WTC11 (cell line): ENCODE results near the gene GGCX. TPM values are rescaled to one million over a fixed set of nuclear protein-coding genes. Genes with fewer than 3 reads are reported as not detected.

Experiments
- ATAC-seq: fragments of 200-7000 bp; cut with Tn5 transposase; 2 replicates; pipeline ENCODE4 v1.10.0; 2021; ENCODE audit warnings: mild to moderate bottlenecking, moderate library complexity
- CTCF ChIA-PET: fragments of 300-600 bp; sonication (Branson Sonifier 250); formaldehyde crosslinking; loops from one replicate; lab custom pipeline; 2021; ENCODE audit warnings: antibody characterized with exemption; lab: Charles Lee
- POLR2A ChIA-PET: fragments of 350-600 bp; sonication (Branson Sonifier 250); formaldehyde crosslinking; loops from one replicate; lab custom pipeline; 2021; ENCODE audit warnings: antibody characterized with exemption; lab: Charles Lee
- DNase-seq: peaks from one replicate; pipeline ENCODE4 v3.0.0; 2021; ENCODE audit warnings: low spot score
- H3K27ac Mint-ChIP-seq: 2 replicates; pipeline ENCODE4 v1.8.0; 2021; ENCODE audit warnings: mixed read lengths
- H3K27me3 Mint-ChIP-seq: 2 replicates; pipeline ENCODE4 v1.8.0; 2021; ENCODE audit warnings: low read depth, mild to moderate bottlenecking, moderate library complexity, mixed read lengths
- H3K36me3 Mint-ChIP-seq: 2 replicates; pipeline ENCODE4 v1.8.0; 2021; ENCODE audit warnings: mixed read lengths
- H3K4me1 Mint-ChIP-seq: 2 replicates; pipeline ENCODE4 v1.8.0; 2022; ENCODE audit warnings: mixed read lengths
- H3K4me3 Mint-ChIP-seq: 2 replicates; pipeline ENCODE4 v1.8.0; 2021; ENCODE audit warnings: mild to moderate bottlenecking, moderate library complexity, mixed read lengths
- H3K9me3 Mint-ChIP-seq: 2 replicates; pipeline ENCODE4 v1.8.0; 2021; ENCODE audit warnings: mixed read lengths
- EMX1 ChIP-seq: fragments of 250-450 bp; sonication (Bioruptor Pico); IDR thresholded peaks from 2 replicates; pipeline ENCODE4 v1.8.0; 2021; ENCODE audit warnings: mild to moderate bottlenecking
- FOXP1 ChIP-seq: sonication (generic); formaldehyde crosslinking; IDR thresholded peaks from 2 replicates; pipeline ENCODE4 v1.8.0; 2022; ENCODE audit warnings: missing genetic modification reagents, mild to moderate bottlenecking, moderate library complexity, borderline replicate concordance
- GTF2I ChIP-seq: fragments of 250-450 bp; sonication (Bioruptor Pico); conservative IDR thresholded peaks from 2 replicates; pipeline ENCODE4 v1.4.0; 2021; ENCODE audit warnings: mild to moderate bottlenecking
- MXD4 ChIP-seq: fragments of 250-450 bp; sonication (Bioruptor Pico); IDR thresholded peaks from 2 replicates; pipeline ENCODE4 v1.8.0; 2021; ENCODE audit warnings: mild to moderate bottlenecking, moderate library complexity, borderline replicate concordance
- NFYB ChIP-seq: sonication (generic); formaldehyde crosslinking; conservative IDR thresholded peaks from 2 replicates; pipeline ENCODE4 v1.8.0; 2022; ENCODE audit warnings: low read depth, missing genetic modification reagents
- PRRX2 ChIP-seq: fragments of 250-450 bp; sonication (Bioruptor Pico); IDR thresholded peaks from 2 replicates; pipeline ENCODE4 v1.8.0; 2021; ENCODE audit warnings: mild to moderate bottlenecking
- SMAD4 ChIP-seq: sonication (generic); formaldehyde crosslinking; IDR thresholded peaks from 2 replicates; pipeline ENCODE4 v1.8.0; 2022; ENCODE audit warnings: mild to moderate bottlenecking, missing genetic modification reagents
- SOX15 ChIP-seq: fragments of 250-450 bp; sonication (Bioruptor Pico); IDR thresholded peaks from 2 replicates; pipeline ENCODE4 v1.9.0; 2021; ENCODE audit warnings: mild to moderate bottlenecking
- SP1 ChIP-seq: sonication (generic); formaldehyde crosslinking; conservative IDR thresholded peaks from 2 replicates; pipeline ENCODE4 v1.8.1; 2022; ENCODE audit warnings: missing genetic modification reagents
- ZNF263 ChIP-seq: sonication (generic); formaldehyde crosslinking; IDR thresholded peaks from 2 replicates; pipeline ENCODE4 v1.8.1; 2022; ENCODE audit warnings: low read depth, mild to moderate bottlenecking, moderate library complexity, missing genetic modification reagents
- ZNF671 ChIP-seq: fragments of 250-450 bp; sonication (Bioruptor Pico); IDR thresholded peaks from 2 replicates; pipeline ENCODE4 v1.8.0; 2021; ENCODE audit warnings: mild to moderate bottlenecking
- total RNA-seq: library from RNA; stranded (reverse); gene quantifications from 3 replicates; pipeline ENCODE4 v1.2.3, GENCODE V29; 2021
- TF ChIP-seq, protein P1 (sequence below): sonication (generic); formaldehyde crosslinking; IDR thresholded peaks from 2 replicates; pipeline ENCODE4 v1.8.1; 2023; ENCODE audit warnings: mild to moderate bottlenecking, missing genetic modification reagents, borderline replicate concordance
- TF ChIP-seq, protein P2 (sequence below): sonication (generic); formaldehyde crosslinking; IDR thresholded peaks from 2 replicates; pipeline ENCODE4 v1.8.0; 2022; ENCODE audit warnings: missing genetic modification reagents
- TF ChIP-seq, protein P3 (sequence below): sonication (generic); formaldehyde crosslinking; IDR thresholded peaks from 2 replicates; pipeline ENCODE4 v1.8.0; 2023; ENCODE audit warnings: missing genetic modification reagents
- TF ChIP-seq, protein P4 (sequence below): sonication (generic); formaldehyde crosslinking; conservative IDR thresholded peaks from 2 replicates; pipeline ENCODE4 v1.8.1; 2022; ENCODE audit warnings: mild to moderate bottlenecking, missing genetic modification reagents
- TF ChIP-seq, protein P5 (sequence below): sonication (generic); formaldehyde crosslinking; IDR thresholded peaks from 2 replicates; pipeline ENCODE4 v1.8.1; 2023; ENCODE audit warnings: mild to moderate bottlenecking, moderate library complexity, missing genetic modification reagents
- TF ChIP-seq, protein P6 (sequence below): sonication (generic); formaldehyde crosslinking; IDR thresholded peaks from 2 replicates; pipeline ENCODE4 v1.8.0; 2022; ENCODE audit warnings: mild to moderate bottlenecking, missing genetic modification reagents
- TF ChIP-seq, protein P7 (sequence below): sonication (generic); formaldehyde crosslinking; IDR thresholded peaks from 2 replicates; pipeline ENCODE4 v1.8.1; 2023; ENCODE audit warnings: mild to moderate bottlenecking, missing genetic modification reagents
- TF ChIP-seq, protein P8 (sequence below): sonication (generic); formaldehyde crosslinking; IDR thresholded peaks from 2 replicates; pipeline ENCODE4 v1.8.1; 2022; ENCODE audit warnings: mild to moderate bottlenecking, moderate library complexity, missing genetic modification reagents

GGCX gene
- total RNA-seq, 1 experiment from 2014 or later: 40.9 TPM

DNA sequence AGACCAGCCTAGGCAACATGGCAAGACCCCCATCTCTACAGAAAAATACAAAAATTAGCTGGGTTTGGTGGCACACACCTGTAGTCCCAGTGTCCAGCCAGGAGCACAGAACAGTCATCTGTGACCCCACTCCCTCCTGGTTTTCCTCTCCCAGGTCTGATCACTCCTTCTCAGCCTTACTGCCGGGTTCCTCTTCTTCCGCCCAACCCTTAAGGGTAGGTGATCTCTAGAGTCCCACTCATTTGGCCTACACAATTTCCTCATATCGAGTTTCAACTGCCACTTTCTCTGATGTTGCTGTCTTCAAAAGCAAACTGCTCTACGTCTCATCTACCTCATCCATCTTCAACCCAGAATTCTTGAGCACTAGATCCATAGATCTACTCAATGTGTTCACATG lies 35.7 kb downstream of the GGCX start (continued):
- TF ChIP-seq, protein P1, sequence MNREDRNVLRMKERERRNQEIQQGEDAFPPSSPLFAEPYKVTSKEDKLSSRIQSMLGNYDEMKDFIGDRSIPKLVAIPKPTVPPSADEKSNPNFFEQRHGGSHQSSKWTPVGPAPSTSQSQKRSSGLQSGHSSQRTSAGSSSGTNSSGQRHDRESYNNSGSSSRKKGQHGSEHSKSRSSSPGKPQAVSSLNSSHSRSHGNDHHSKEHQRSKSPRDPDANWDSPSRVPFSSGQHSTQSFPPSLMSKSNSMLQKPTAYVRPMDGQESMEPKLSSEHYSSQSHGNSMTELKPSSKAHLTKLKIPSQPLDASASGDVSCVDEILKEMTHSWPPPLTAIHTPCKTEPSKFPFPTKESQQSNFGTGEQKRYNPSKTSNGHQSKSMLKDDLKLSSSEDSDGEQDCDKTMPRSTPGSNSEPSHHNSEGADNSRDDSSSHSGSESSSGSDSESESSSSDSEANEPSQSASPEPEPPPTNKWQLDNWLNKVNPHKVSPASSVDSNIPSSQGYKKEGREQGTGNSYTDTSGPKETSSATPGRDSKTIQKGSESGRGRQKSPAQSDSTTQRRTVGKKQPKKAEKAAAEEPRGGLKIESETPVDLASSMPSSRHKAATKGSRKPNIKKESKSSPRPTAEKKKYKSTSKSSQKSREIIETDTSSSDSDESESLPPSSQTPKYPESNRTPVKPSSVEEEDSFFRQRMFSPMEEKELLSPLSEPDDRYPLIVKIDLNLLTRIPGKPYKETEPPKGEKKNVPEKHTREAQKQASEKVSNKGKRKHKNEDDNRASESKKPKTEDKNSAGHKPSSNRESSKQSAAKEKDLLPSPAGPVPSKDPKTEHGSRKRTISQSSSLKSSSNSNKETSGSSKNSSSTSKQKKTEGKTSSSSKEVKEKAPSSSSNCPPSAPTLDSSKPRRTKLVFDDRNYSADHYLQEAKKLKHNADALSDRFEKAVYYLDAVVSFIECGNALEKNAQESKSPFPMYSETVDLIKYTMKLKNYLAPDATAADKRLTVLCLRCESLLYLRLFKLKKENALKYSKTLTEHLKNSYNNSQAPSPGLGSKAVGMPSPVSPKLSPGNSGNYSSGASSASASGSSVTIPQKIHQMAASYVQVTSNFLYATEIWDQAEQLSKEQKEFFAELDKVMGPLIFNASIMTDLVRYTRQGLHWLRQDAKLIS (CRISPR knock-in tag): no peak
- TF ChIP-seq, protein P2, sequence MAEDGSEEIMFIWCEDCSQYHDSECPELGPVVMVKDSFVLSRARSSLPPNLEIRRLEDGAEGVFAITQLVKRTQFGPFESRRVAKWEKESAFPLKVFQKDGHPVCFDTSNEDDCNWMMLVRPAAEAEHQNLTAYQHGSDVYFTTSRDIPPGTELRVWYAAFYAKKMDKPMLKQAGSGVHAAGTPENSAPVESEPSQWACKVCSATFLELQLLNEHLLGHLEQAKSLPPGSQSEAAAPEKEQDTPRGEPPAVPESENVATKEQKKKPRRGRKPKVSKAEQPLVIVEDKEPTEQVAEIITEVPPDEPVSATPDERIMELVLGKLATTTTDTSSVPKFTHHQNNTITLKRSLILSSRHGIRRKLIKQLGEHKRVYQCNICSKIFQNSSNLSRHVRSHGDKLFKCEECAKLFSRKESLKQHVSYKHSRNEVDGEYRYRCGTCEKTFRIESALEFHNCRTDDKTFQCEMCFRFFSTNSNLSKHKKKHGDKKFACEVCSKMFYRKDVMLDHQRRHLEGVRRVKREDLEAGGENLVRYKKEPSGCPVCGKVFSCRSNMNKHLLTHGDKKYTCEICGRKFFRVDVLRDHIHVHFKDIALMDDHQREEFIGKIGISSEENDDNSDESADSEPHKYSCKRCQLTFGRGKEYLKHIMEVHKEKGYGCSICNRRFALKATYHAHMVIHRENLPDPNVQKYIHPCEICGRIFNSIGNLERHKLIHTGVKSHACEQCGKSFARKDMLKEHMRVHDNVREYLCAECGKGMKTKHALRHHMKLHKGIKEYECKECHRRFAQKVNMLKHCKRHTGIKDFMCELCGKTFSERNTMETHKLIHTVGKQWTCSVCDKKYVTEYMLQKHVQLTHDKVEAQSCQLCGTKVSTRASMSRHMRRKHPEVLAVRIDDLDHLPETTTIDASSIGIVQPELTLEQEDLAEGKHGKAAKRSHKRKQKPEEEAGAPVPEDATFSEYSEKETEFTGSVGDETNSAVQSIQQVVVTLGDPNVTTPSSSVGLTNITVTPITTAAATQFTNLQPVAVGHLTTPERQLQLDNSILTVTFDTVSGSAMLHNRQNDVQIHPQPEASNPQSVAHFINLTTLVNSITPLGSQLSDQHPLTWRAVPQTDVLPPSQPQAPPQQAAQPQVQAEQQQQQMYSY (CRISPR knock-in tag): peak; percentile 84

DNA sequence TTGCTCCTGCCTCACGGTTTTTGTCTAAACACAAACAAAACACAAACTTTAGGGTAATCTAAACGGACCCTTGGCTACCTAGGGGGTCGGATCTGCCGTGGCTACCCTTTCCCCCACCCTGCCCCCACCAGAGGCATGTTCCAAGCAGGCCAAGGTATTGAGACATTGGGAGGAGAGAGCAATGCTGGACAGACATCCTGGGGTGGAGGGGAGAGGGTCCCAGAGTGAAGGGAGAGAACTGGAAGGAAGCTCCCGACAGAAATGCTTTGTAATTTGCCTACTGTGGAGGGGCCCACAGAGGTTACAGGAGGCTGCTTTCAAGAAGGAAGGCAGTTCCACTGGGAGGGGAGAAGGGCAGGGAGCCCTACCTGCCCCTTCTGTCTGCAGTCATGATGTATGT lies 36.3 kb downstream of the GGCX start:
- POLR2A ChIA-PET: interaction anchor here (0.6 to 1.0 kb wide), 2 partner anchors 20 to 125 kb away, joined by 3 to 7 read pairs; no protein-coding TSS in a partner anchor
- no peaks in the 10 kb centered on the region; the same call in 1 of the 2 replicates for H3K27me3 Mint-ChIP-seq
- TF ChIP-seq FOXP1 (CRISPR knock-in tag) (no peak), MXD4 (no peak), GTF2I (no peak), SOX15 (CRISPR knock-in tag) (no peak), PRRX2 (no peak), SMAD4 (CRISPR knock-in tag) (no peak), SP1 (CRISPR knock-in tag) (no peak), ZNF671 (CRISPR knock-in tag) (no peak), EMX1 (CRISPR knock-in tag) (no peak), NFYB (CRISPR knock-in tag) (no peak), ZNF263 (CRISPR knock-in tag) (no peak)
- TF ChIP-seq, protein P3, sequence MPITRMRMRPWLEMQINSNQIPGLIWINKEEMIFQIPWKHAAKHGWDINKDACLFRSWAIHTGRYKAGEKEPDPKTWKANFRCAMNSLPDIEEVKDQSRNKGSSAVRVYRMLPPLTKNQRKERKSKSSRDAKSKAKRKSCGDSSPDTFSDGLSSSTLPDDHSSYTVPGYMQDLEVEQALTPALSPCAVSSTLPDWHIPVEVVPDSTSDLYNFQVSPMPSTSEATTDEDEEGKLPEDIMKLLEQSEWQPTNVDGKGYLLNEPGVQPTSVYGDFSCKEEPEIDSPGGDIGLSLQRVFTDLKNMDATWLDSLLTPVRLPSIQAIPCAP (CRISPR knock-in tag): no peak
- TF ChIP-seq, protein P4, sequence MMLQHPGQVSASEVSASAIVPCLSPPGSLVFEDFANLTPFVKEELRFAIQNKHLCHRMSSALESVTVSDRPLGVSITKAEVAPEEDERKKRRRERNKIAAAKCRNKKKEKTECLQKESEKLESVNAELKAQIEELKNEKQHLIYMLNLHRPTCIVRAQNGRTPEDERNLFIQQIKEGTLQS (CRISPR knock-in tag): no peak
- TF ChIP-seq, protein P5, sequence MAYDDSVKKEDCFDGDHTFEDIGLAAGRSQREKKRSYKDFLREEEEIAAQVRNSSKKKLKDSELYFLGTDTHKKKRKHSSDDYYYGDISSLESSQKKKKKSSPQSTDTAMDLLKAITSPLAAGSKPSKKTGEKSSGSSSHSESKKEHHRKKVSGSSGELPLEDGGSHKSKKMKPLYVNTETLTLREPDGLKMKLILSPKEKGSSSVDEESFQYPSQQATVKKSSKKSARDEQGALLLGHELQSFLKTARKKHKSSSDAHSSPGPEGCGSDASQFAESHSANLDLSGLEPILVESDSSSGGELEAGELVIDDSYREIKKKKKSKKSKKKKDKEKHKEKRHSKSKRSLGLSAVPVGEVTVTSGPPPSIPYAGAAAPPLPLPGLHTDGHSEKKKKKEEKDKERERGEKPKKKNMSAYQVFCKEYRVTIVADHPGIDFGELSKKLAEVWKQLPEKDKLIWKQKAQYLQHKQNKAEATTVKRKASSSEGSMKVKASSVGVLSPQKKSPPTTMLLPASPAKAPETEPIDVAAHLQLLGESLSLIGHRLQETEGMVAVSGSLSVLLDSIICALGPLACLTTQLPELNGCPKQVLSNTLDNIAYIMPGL (CRISPR knock-in tag): no peak
- TF ChIP-seq, protein P6, sequence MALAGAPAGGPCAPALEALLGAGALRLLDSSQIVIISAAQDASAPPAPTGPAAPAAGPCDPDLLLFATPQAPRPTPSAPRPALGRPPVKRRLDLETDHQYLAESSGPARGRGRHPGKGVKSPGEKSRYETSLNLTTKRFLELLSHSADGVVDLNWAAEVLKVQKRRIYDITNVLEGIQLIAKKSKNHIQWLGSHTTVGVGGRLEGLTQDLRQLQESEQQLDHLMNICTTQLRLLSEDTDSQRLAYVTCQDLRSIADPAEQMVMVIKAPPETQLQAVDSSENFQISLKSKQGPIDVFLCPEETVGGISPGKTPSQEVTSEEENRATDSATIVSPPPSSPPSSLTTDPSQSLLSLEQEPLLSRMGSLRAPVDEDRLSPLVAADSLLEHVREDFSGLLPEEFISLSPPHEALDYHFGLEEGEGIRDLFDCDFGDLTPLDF (CRISPR knock-in tag): no peak
- TF ChIP-seq, protein P7, sequence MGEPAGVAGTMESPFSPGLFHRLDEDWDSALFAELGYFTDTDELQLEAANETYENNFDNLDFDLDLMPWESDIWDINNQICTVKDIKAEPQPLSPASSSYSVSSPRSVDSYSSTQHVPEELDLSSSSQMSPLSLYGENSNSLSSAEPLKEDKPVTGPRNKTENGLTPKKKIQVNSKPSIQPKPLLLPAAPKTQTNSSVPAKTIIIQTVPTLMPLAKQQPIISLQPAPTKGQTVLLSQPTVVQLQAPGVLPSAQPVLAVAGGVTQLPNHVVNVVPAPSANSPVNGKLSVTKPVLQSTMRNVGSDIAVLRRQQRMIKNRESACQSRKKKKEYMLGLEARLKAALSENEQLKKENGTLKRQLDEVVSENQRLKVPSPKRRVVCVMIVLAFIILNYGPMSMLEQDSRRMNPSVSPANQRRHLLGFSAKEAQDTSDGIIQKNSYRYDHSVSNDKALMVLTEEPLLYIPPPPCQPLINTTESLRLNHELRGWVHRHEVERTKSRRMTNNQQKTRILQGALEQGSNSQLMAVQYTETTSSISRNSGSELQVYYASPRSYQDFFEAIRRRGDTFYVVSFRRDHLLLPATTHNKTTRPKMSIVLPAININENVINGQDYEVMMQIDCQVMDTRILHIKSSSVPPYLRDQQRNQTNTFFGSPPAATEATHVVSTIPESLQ (CRISPR knock-in tag): no peak
- TF ChIP-seq, protein P8, sequence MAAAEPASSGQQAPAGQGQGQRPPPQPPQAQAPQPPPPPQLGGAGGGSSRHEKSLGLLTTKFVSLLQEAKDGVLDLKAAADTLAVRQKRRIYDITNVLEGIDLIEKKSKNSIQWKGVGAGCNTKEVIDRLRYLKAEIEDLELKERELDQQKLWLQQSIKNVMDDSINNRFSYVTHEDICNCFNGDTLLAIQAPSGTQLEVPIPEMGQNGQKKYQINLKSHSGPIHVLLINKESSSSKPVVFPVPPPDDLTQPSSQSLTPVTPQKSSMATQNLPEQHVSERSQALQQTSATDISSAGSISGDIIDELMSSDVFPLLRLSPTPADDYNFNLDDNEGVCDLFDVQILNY (CRISPR knock-in tag): no peak
- TF ChIP-seq, all 79 proteins: peak for 0
- Mint-ChIP-seq H3K4me1 (peaks cover 21% of the 10 kb centered on the region), H3K4me3 (no peak overlapping the region), H3K36me3 (no peaks in the 10 kb centered on the region), H3K9me3 (peaks cover 3% of the 10 kb centered on the region), H3K27ac (0 out of 2 replicates have a peak overlapping the region, but pooled peaks have one; percentile 29)
- no peak for DNase-seq
- CTCF ChIA-PET: interaction anchor here (0.6 to 2.0 kb wide), 7 partner anchors 14 to 104 kb away, joined by 3 to 7 read pairs (median 4); partner anchors contain the start of gene MAT2A
- ATAC-seq: peak; percentile 37
